Neural progenitor cell (in vitro differentiated cells): Measurements from ENCODE around the gene APC.

Source experiments
- EZH2phosphoT487 ChIP-seq: fragments of 200-600 bp; sonication (generic); IDR thresholded peaks from 2 replicates; pipeline ENCODE4 v1.6.1; 2017; ENCODE audit warnings: antibody characterized with exemption
- TF ChIP-seq, protein P1 (sequence below): fragments of 200-600 bp; sonication (generic); IDR thresholded peaks from 2 replicates; pipeline ENCODE4 v1.5.1; 2017; ENCODE audit warnings: antibody characterized with exemption, mild to moderate bottlenecking

DNA sequence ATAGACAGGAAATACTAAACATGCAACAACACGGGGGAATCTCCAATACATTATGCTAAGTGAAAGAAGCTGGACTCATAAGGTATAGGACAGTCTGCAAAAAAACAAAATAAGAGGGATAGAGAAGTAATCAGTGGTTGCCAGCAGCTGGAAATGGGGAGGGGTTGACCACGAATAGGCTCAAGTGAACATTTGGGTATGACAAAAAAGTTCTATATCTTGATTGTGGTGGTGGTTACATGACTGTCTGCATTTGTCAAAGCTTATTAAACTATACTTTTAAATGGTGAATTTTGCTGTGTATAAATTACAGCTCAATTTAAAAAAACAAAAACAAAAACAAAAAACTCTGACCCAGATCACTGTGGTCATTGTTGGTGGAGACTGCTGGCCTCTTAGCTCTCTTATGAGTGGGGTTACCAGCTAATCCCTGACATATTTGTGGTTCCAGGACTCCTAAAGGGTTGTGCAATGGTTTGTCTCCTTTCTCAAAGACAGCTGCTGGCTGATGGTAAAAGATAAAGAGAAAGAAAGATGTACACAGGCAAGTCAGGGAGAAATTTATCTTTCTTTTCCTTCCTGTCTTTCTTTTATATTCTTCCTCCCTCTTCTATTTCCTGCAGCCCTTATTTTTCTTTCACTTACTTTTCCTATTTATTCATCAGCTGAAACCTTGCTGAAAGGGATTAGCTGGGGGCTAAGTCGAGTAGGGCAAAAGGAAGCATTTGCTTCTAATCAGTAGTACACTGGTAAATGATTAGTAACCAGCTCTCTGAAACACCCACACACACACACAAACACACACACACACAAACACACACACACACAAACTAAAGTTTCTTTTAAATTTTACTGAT, 42.6 kb upstream of the APC start:
- TF ChIP-seq, protein P1, sequence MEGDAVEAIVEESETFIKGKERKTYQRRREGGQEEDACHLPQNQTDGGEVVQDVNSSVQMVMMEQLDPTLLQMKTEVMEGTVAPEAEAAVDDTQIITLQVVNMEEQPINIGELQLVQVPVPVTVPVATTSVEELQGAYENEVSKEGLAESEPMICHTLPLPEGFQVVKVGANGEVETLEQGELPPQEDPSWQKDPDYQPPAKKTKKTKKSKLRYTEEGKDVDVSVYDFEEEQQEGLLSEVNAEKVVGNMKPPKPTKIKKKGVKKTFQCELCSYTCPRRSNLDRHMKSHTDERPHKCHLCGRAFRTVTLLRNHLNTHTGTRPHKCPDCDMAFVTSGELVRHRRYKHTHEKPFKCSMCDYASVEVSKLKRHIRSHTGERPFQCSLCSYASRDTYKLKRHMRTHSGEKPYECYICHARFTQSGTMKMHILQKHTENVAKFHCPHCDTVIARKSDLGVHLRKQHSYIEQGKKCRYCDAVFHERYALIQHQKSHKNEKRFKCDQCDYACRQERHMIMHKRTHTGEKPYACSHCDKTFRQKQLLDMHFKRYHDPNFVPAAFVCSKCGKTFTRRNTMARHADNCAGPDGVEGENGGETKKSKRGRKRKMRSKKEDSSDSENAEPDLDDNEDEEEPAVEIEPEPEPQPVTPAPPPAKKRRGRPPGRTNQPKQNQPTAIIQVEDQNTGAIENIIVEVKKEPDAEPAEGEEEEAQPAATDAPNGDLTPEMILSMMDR = no peak
- no peak for TF ChIP-seq EZH2phosphoT487
